Stimulated activated memory B cell treated with anti-CD40 and anti-IgM and Interleukin-4, amounts not matched to agents 10 μg/mL and 1 μg/mL and 100 μg/mL, for 72 hours (primary cell): ENCODE results near the gene GMPR.

Experiments used
- ATAC-seq: fragments of 150-1000 bp; cut with Tn5 transposase; 2 replicates; pipeline ENCODE4 v1.10.0; 2021
- H3K27ac Mint-ChIP-seq: one replicate; pipeline ENCODE4 v1.8.0; 2022; ENCODE audit warnings: mild to moderate bottlenecking, mixed read lengths
- H3K27me3 Mint-ChIP-seq: one replicate; pipeline ENCODE4 v1.8.0; 2022; ENCODE audit warnings: mixed read lengths
- H3K36me3 Mint-ChIP-seq: one replicate; pipeline ENCODE4 v1.8.0; 2022; ENCODE audit warnings: mixed read lengths
- H3K4me1 Mint-ChIP-seq: one replicate; pipeline ENCODE4 v1.8.0; 2022; ENCODE audit warnings: mixed read lengths
- H3K4me3 Mint-ChIP-seq: one replicate; pipeline ENCODE4 v1.8.0; 2022; ENCODE audit warnings: mild to moderate bottlenecking, moderate library complexity, mixed read lengths
- H3K9me3 Mint-ChIP-seq: one replicate; pipeline ENCODE4 v1.8.0; 2022; ENCODE audit warnings: mixed read lengths

The GMPR gene

DNA sequence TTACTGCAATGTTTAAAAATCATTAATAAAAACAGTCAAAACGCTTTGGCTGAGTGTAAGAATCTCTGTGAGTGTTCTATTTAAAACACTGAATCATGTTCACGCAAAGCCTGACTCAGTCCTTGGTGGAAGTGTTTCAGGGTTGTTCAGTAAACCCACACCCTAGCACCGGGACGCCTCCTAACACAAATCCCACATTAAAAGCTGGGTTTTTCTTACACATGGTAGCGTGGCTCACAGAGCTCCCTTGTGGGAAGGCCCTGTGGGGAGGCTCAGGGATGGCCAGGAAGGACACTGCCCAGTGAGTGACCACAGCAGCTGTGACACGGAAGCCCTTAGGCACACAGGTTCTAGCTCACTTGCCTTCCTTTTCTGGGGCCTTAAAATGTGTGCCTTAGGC is 80.2 kb downstream of the GMPR start:
- H3K4me3 Mint-ChIP-seq = no peak overlapping the region
- H3K27ac Mint-ChIP-seq = no peak overlapping the region
- H3K36me3 Mint-ChIP-seq = peaks cover 51% of the 10 kb centered on the region
- H3K4me1 Mint-ChIP-seq = peaks cover 50% of the 10 kb centered on the region
- H3K9me3 Mint-ChIP-seq = no peaks in the 10 kb centered on the region
- no peaks in the 10 kb centered on the region for H3K27me3 Mint-ChIP-seq
- ATAC-seq = no peak

DNA sequence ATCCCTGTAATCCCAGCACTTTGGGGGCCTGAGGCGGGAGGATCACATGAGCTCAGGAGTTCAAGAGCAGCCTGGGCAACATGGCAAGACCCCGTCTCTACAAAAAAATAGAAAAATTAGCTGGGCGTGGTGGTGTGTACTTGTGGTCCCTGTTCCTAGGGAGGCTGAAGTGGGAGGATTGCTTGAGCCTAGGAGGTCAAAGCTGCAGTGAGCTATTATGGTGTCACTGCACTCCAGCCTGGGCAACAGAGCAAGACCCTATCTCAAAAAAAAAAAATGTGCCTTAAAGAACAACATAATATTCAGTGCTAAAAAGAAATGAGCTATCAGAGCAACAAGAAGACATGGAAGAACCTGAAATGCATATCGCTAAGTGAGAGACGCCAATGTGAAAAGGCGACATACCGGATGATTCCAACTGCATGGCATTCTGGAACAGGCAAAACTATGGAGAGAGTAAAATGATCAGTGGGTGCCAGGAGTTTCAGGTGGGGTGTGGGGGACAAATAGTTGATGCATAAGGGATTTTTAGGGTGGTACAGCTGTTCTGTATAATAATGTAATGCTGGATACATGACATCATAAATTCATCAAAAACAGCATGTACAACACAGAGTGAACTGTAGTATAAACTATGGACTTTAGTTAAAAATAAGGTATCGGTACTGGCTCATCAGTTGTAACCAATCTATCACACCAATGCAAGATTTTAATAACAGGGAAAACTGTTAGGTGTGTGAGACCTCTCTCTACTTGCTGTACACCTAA is 80.8 kb downstream of the GMPR start:
- Mint-ChIP-seq H3K4me3 (no peak overlapping the region), H3K27me3 (no peaks in the 10 kb centered on the region), H3K4me1 (peaks cover 50% of the 10 kb centered on the region), H3K27ac (no peak overlapping the region), H3K36me3 (peaks cover 51% of the 10 kb centered on the region), H3K9me3 (no peaks in the 10 kb centered on the region)
- no peak for ATAC-seq

DNA sequence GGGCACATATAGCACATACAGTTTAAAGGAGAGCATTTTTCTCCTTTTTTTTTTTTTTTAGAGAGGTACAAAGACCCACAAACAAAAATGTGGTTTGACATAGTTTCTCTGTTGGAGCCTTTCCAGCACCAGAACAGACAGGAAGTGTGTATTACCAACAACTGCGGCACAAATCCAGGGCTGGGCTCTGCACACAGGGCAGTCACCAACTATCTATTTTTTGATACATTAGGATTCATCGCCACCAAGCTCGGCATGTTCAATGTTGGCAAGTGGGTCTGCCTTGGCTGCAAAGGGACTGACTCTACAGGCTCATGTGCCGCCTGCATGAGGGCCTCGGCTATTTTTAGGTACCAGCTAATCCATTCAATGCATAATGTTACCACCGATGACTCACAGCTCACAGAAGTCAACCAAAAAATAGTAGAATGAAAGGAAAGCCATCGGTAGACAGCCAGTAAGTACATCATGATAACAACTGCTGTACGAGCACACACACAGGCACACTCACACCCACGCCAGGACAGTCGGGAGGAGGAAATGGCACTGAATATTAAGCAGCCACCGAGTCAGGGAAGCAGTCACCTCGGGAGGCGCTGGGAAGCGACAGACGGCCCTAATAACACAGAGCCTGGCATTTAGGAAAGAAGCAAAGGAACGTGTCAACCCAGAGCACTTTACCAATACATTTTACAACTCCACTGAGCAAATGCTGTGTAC is 81.6 kb downstream of the GMPR start:
- peak overlapping the region; percentile 73 for H3K27ac Mint-ChIP-seq
- H3K9me3 Mint-ChIP-seq = no peaks in the 10 kb centered on the region
- ATAC-seq = peak; percentile 92
- peak overlapping the region; percentile 63 for H3K4me3 Mint-ChIP-seq
- H3K27me3 Mint-ChIP-seq = no peaks in the 10 kb centered on the region
- peaks cover 55% of the 10 kb centered on the region for H3K36me3 Mint-ChIP-seq
- peaks cover 50% of the 10 kb centered on the region for H3K4me1 Mint-ChIP-seq

DNA sequence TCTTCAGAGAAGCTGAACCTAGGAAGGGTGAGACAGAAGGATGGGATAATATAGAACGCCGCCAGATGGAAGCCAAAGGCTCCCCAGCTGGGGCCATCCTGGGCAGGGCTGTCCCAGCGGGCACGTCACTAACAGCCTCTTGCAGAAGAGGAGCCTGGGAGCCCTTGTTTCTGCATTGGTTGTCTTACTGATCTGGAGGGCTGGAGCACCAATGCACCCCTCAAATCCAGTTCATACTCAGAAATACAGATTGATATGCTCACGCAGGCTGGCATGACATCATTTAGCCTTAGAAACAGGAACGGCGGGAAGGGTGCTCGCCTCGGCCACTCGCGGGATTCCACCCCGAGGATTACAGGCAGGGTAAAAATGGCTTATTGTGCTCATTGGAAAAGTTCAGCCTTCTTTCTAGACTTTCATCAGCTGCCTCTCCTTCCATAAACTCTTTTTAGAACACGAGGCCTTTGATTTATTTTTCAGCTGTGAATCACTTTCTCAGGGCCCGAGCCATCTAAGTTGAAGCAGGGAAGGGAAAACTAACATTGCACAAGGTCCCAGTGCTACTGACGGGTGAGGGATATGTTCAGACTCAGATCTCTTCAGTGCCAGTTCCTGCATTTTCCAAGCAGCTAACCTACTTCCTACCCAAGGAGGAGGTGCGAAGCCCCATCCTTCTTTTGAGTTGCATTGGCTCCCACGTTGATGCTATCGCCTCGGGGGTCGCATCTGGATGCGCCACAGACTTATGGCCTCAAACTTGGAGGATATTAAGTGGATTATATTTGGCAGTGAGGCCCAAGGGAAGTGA is 82.3 kb downstream of the GMPR start:
- no peak for ATAC-seq
- Mint-ChIP-seq H3K36me3 (peaks cover 55% of the 10 kb centered on the region), H3K4me3 (peak overlapping the region; percentile 63), H3K27ac (peak overlapping the region; percentile 73), H3K9me3 (no peaks in the 10 kb centered on the region), H3K27me3 (no peaks in the 10 kb centered on the region), H3K4me1 (peaks cover 56% of the 10 kb centered on the region)

DNA sequence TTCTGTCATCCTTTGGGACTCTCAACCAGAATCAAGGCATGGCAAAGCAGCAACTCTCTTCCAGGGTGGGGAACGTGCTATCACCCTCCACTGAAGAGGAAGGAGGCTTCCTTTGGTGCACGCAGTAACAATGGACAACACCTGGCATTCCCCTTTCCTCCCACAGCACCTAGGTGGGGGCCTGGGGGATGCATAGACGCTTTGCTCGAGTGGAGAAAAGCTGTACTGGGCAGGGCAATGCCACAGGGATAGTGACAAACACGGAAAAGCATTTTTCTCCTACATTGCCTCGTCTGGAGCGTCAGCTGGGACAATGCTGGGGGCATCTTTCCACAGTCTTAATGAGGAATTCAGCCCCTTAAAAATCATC is 82.9 kb downstream of the GMPR start:
- no peak overlapping the region for H3K27ac Mint-ChIP-seq
- peaks cover 56% of the 10 kb centered on the region for H3K4me1 Mint-ChIP-seq
- no peak overlapping the region for H3K4me3 Mint-ChIP-seq
- H3K36me3 Mint-ChIP-seq = peaks cover 55% of the 10 kb centered on the region
- no peaks in the 10 kb centered on the region for H3K27me3 Mint-ChIP-seq
- no peak for ATAC-seq
- H3K9me3 Mint-ChIP-seq = no peaks in the 10 kb centered on the region

DNA sequence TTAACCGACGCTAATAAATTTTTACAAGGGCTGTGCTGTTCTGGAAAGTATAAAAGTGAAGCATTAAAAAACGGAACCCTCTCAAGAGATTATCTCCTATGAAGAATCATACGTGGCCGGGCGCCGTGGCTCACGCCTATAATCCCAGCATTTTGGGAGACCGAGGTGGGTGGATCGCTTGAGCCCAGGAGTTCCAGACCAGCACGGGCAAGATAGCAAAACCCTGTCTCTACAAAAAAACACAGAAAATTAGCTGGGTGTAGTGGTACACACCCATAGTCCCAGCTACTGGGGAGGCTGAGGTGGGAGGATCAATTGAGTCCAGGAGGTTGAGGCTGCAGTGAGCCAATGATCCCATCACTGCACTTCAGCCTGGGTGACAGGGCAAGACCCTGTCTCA is 83.4 kb downstream of the GMPR start:
- peak overlapping the region; percentile 56 for H3K27ac Mint-ChIP-seq
- H3K4me1 Mint-ChIP-seq = peaks cover 55% of the 10 kb centered on the region
- H3K9me3 Mint-ChIP-seq = no peaks in the 10 kb centered on the region
- no peaks in the 10 kb centered on the region for H3K27me3 Mint-ChIP-seq
- no peak overlapping the region for H3K4me3 Mint-ChIP-seq
- peaks cover 59% of the 10 kb centered on the region for H3K36me3 Mint-ChIP-seq
- ATAC-seq = no peak

DNA sequence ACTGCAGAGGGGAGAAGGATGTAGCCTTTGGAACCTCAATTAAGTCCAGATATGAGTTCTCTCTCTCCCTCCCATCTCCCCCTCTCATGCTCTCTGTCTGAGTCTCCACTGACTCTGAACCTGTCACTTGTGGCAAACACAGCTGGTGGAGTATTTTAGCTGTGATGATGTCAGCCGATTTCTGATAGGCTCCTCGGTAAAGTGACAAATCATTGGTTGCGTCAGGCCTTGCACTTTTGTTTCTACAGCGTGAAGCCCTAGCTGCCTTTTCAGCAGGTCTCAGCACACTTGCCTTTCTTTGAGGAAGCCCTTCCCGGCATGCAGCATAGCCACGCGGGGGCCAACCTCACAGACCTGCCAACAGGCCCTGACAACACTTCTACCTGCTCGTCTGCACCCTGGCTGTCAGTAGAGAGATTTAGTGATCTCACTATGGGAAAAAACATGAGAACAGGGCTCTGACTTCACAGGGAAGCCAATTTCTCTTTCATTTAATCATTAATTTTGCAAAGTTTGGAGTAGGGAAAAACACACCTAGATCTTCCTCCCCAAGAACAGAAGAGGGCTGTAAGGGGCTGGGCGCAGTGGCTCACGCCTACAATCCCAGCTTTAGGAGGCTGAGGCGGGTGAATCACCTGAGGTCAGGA is 84.4 kb downstream of the GMPR start:
- peaks cover 45% of the 10 kb centered on the region for H3K4me1 Mint-ChIP-seq
- no peaks in the 10 kb centered on the region for H3K9me3 Mint-ChIP-seq
- peak overlapping the region; percentile 56 for H3K27ac Mint-ChIP-seq
- no peaks in the 10 kb centered on the region for H3K27me3 Mint-ChIP-seq
- H3K4me3 Mint-ChIP-seq = no peak overlapping the region
- peak; percentile 73 for ATAC-seq
- peaks cover 60% of the 10 kb centered on the region for H3K36me3 Mint-ChIP-seq

DNA sequence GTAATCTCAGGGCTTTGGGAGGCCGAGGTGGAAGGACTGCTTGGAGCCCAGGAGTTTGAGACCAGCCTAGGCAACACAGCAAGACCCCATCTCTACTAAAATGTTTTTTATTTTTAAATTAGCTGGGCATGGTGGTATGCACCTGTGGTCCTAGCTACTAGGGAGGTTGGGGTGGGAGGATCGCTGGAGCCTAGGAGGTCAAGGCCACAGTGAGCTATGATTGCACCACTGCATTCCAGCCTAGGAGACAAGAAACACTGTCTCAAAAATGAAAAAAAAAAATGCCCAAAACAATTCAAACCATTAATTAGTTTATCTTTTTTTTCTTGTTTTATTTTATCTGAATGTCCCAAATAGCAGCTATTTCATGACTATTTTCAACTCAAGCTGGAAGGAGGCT is 85.8 kb downstream of the GMPR start:
- Mint-ChIP-seq H3K27ac (no peak overlapping the region), H3K4me3 (no peak overlapping the region), H3K9me3 (no peaks in the 10 kb centered on the region), H3K36me3 (peaks cover 63% of the 10 kb centered on the region), H3K4me1 (peaks cover 42% of the 10 kb centered on the region), H3K27me3 (no peaks in the 10 kb centered on the region)
- ATAC-seq = no peak

- no peak overlapping the region for H3K27ac Mint-ChIP-seq
- H3K27me3 Mint-ChIP-seq = no peaks in the 10 kb centered on the region
- peaks cover 66% of the 10 kb centered on the region for H3K36me3 Mint-ChIP-seq
- peaks cover 43% of the 10 kb centered on the region for H3K4me1 Mint-ChIP-seq
- no peaks in the 10 kb centered on the region for H3K9me3 Mint-ChIP-seq
- H3K4me3 Mint-ChIP-seq = no peak overlapping the region
- ATAC-seq = no peak
These were observed 86.3 kb downstream of the GMPR start for GRCh38 chr6:16324606-16325225.

- no peak for ATAC-seq
- Mint-ChIP-seq H3K36me3 (peaks cover 75% of the 10 kb centered on the region), H3K4me3 (no peak overlapping the region), H3K27me3 (no peaks in the 10 kb centered on the region), H3K4me1 (peaks cover 42% of the 10 kb centered on the region), H3K27ac (no peak overlapping the region), H3K9me3 (no peaks in the 10 kb centered on the region)
These were observed 88.1 kb downstream of the GMPR start for GRCh38 chr6:16326531-16326930.

DNA sequence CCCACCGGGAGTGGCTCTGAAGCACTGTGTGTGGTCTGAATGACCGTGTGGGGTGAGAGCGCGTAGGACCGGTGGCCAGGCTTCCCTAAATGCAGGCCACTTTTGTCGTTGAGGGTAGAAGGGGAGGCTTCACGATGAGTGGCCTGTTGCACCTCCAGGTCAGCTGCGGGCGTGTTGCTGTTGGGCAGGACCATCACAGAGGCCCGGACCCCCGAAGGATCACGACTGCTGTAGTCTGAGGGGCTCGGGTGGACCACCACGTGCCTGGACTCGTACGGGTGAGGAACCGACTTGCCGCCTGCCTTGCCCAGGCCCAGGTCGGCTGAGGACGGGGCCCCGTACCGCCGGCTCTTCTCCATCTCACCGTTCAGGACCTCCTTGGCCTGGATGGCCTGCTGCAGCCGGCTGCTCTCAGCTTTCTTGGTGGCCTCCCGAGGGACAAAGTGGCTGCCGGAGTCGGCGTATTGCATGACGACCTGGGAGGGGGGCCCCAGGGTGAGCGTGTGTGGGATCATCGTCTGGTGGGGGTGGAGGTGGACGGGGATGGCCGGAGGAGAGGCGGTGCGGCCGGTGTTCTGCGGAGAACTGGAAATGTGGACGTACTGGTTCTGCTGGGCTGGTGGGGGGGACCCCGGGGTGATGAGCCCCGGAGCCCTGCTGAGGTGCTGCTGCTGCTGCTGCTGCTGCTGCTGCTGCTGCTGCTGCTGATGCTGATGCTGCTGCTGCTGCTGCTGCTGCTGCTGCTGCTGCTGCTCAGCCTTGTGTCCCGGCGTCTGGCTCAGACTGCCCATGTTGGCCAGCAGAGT is 88.8 kb downstream of the GMPR start:
- ATAC-seq = no peak
- H3K9me3 Mint-ChIP-seq = no peaks in the 10 kb centered on the region
- H3K36me3 Mint-ChIP-seq = peaks cover 68% of the 10 kb centered on the region
- peaks cover 36% of the 10 kb centered on the region for H3K4me1 Mint-ChIP-seq
- peak overlapping the region; percentile 17 for H3K27ac Mint-ChIP-seq
- H3K27me3 Mint-ChIP-seq = no peaks in the 10 kb centered on the region
- H3K4me3 Mint-ChIP-seq = no peak overlapping the region

- Mint-ChIP-seq H3K4me1 (peaks cover 30% of the 10 kb centered on the region), H3K9me3 (no peaks in the 10 kb centered on the region), H3K36me3 (peaks cover 62% of the 10 kb centered on the region), H3K4me3 (no peak overlapping the region), H3K27me3 (no peaks in the 10 kb centered on the region), H3K27ac (peak overlapping the region; percentile 17)
- no peak for ATAC-seq
These were observed 89.5 kb downstream of the GMPR start for GRCh38 chr6:16327777-16328325.

- Mint-ChIP-seq H3K36me3 (peaks cover 66% of the 10 kb centered on the region), H3K9me3 (no peaks in the 10 kb centered on the region), H3K27me3 (no peaks in the 10 kb centered on the region), H3K4me1 (peaks cover 26% of the 10 kb centered on the region), H3K4me3 (no peak overlapping the region), H3K27ac (peak overlapping the region; percentile 48)
- ATAC-seq = no peak
These were observed 90.8 kb downstream of the GMPR start for GRCh38 chr6:16329233-16329632.
